GM20000 (cell line): ENCODE data around the gene ANO4.

Source experiments
- DNase-seq: peaks from one replicate; pipeline ENCODE4 v3.0.0; 2012; ENCODE audit warnings: low spot score
- CTCF ChIP-seq: IDR thresholded peaks from 2 replicates; pipeline ENCODE4 v1.5.1; 2012; ENCODE audit warnings: mild to moderate bottlenecking, control low read depth; ENCODE audit errors: extremely low read depth, missing control alignments

Gene ANO4

GRCh38 chr12:100795800-100796179 is 1.2 kb downstream of the ANO4 start:
- no peak for TF ChIP-seq CTCF
- no peak for DNase-seq

GRCh38 chr12:100796621-100797020 is 2.0 kb downstream of the ANO4 start:
- TF ChIP-seq CTCF: no peak
- DNase-seq: no peak

- DNase-seq: no peak
These were observed 2.7 kb downstream of the ANO4 start for GRCh38 chr12:100797246-100797645.

GRCh38 chr12:100797786-100798185 is 3.2 kb downstream of the ANO4 start:
- no peak for TF ChIP-seq CTCF

More at GRCh38 chr12:100797246-100797645, 2.7 kb downstream of the ANO4 start:
- no peak for TF ChIP-seq CTCF

GRCh38 chr12:100798286-100799160 is 3.9 kb downstream of the ANO4 start:
- TF ChIP-seq CTCF: no peak
- no peak for DNase-seq

More at GRCh38 chr12:100797786-100798185, 3.2 kb downstream of the ANO4 start:
- no peak for DNase-seq

- no peak for TF ChIP-seq CTCF
- no peak for DNase-seq
These were observed 5.2 kb downstream of the ANO4 start for GRCh38 chr12:100799770-100800169.

- no peak for TF ChIP-seq CTCF
- DNase-seq: no peak
These were observed 6.1 kb downstream of the ANO4 start for GRCh38 chr12:100800723-100801122.
